AG04450 (cell line): ENCODE results near the gene MBNL1. TPM values are rescaled to one million over a fixed set of nuclear protein-coding genes. Genes with fewer than 3 reads are reported as not detected.
"Not testable (repeated sequence)": the region's sequence is repeated elsewhere in the genome, so short reads cannot be mapped to it uniquely, and the experiment has no call there.

Experiments
- CTCF ChIA-PET: fragments of 300-600, 350-600 bp; formaldehyde crosslinking; extraction: SDS; loops from one replicate; lab custom pipeline; 2022; ENCODE audit warnings: antibody characterized with exemption, inconsistent platforms; lab: Charles Lee
- POLR2A ChIA-PET: fragments of 350-600 bp; formaldehyde crosslinking; extraction: SDS; loops from one replicate; lab custom pipeline; 2021; ENCODE audit warnings: antibody characterized with exemption, inconsistent platforms; lab: Yijun Ruan, JAX
- DNase-seq: peaks from one replicate; pipeline ENCODE4 v3.0.0-alpha.2; 2011; ENCODE audit warnings: low read depth, low spot score
- H3K27ac ChIP-seq: one replicate; pipeline ENCODE4 v1.5.1; 2012; ENCODE audit warnings: low read depth, low read length, control low read depth
- H3K27me3 ChIP-seq: one replicate; pipeline ENCODE4 v1.6.0; 2012; ENCODE audit warnings: low read length; ENCODE audit not compliant: control insufficient read depth, insufficient read depth
- H3K4me3 ChIP-seq: 2 replicates; pipeline ENCODE4 v1.5.1; 2011; ENCODE audit warnings: mild to moderate bottlenecking, low read depth, low read length, control low read depth
- H3K9me3 ChIP-seq: 2 replicates; pipeline ENCODE4 v1.5.1; 2012; ENCODE audit warnings: low read length; ENCODE audit not compliant: control insufficient read depth, insufficient read depth
- CTCF ChIP-seq: IDR thresholded peaks from 2 replicates; pipeline ENCODE4 v1.5.1; 2011; ENCODE audit warnings: low read depth, low read length, control low read depth, inconsistent platforms
- polyA plus RNA-seq: library from polyadenylated mRNA; depleted of rRNA; stranded (reverse); fragments of >200 nt; gene quantifications from 2 replicates; pipeline ENCODE4 v1.2.3, GENCODE V29; 2011

MBNL1 gene
- polyA plus RNA-seq, 1 experiment = 92.1 TPM

DNA sequence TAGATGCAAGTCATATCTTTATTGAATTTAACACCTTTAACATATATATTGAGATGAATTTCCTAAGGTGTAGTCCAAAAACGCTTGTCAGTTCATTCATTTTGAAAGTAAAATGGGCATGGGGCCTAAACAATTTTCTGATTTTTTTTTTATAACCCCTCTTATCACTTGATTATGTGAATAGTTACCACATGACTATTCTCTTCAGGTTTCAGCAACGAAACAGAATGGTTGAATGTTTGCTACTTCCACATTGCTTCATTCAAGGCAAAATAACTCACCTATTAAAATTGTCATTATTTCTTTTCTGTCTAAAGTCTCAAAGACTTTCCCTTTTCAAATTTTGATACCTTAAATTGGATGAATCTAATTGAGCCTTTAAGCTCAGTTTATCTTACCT, 96.4 kb downstream of the MBNL1 start:
- Histone ChIP-seq H3K27ac (no peak overlapping the region), H3K27me3 (no peaks in the 10 kb centered on the region), H3K4me3 (no peak overlapping the region), H3K9me3 (no peaks in the 10 kb centered on the region)
- no peak for TF ChIP-seq CTCF
- ChIA-PET CTCF (interaction anchor here (1.5 kb wide), 1 partner anchor 78 kb away, joined by 3 read pairs; no protein-coding TSS in a partner anchor), POLR2A (no interaction called here)
- no peak for DNase-seq

GRCh38 chr3:152365766-152366593, 97.3 kb downstream of the MBNL1 start:
- no peaks in the 10 kb centered on the region for H3K9me3 ChIP-seq
- H3K4me3 ChIP-seq = no peak overlapping the region
- ChIA-PET POLR2A (no interaction called here), CTCF (interaction anchor here (0.6 to 1.5 kb wide), 2 partner anchors 10 to 78 kb away, joined by 3 read pairs; no protein-coding TSS in a partner anchor)
- no peak for TF ChIP-seq CTCF
- H3K27ac ChIP-seq = no peak overlapping the region
- no peak for DNase-seq
- no peaks in the 10 kb centered on the region for H3K27me3 ChIP-seq

- H3K9me3 ChIP-seq, H3K27me3 ChIP-seq, CTCF ChIA-PET, POLR2A ChIA-PET, DNase-seq, H3K4me3 ChIP-seq, H3K27ac ChIP-seq: not testable (repeated sequence)
These were observed 98.5 kb downstream of the MBNL1 start for GRCh38 chr3:152367192-152367591.

DNA sequence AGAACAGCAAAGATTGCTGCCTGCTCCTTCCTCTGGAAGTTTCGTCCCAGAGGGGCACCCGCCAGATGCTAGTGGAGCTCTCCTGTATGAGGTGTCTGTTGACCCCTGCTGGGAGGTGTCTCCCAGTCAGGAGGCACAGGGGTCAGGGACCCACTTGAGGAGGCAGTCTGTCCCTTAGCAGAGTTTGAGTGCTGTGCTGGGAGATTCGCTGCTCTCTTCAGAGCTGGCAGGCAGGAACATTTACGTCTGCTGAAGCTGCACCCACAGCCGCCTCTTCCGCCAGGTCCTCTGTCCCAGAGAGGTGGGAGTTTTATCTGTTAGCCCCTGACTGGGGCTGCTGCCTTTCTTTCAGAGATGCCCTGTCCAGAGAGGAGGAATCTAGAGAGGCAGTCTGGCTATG, 103.9 kb downstream of the MBNL1 start:
- POLR2A ChIA-PET, H3K27ac ChIP-seq, H3K4me3 ChIP-seq, H3K9me3 ChIP-seq, DNase-seq, H3K27me3 ChIP-seq, CTCF ChIA-PET: not testable (repeated sequence)

DNA sequence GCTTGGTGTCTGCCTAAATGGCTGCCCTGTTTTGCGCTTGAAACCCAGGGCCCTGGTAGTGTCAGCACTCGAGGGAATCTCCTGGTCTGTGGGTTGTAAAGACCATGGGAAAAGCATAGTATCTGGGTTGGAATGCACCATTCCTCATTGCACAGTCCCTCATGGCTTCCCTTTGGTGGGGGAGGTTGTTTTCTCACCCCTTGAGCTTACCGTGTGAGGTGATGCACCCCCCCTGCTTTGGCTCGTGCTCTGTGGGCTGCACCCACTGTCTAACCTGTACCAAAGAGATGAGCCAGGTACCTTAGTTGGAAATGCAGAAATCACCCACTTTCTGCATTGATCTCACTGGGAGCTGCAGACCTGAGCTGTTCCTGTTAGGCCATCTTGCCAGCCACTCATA, 104.7 kb downstream of the MBNL1 start:
- CTCF ChIA-PET = interaction anchor here (1.0 kb wide), 1 partner anchor 70 kb away, joined by 3 read pairs; no protein-coding TSS in a partner anchor
- no peaks in the 10 kb centered on the region; the same call in 1 of the 2 replicates for H3K9me3 ChIP-seq

More for the DNA sequence above, 104.7 kb downstream of the MBNL1 start:
- TF ChIP-seq CTCF = no peak
- no peaks in the 10 kb centered on the region for H3K27me3 ChIP-seq
- no peak for DNase-seq
- POLR2A ChIA-PET = no interaction called here
- no peak overlapping the region for H3K4me3 ChIP-seq
- no peak overlapping the region for H3K27ac ChIP-seq
